GM12878 (cell line): ENCODE results near the gene APELA. TPM values are rescaled to one million over a fixed set of nuclear protein-coding genes. Genes with fewer than 3 reads are reported as not detected.

Experiments used
- ATAC-seq: fragments of 200-7000 bp; cut with Tn5 transposase; 3 replicates; pipeline ENCODE4 v1.9.1; 2020; ENCODE audit warnings: mild to moderate bottlenecking, moderate library complexity
- BruUV-seq: library from RNA; stranded (reverse); fragments of 400-500 nt; replicated peaks from 2 replicates; lab custom pipeline; 2021; lab: Mats Ljungman, UMichigan
- CTCF ChIA-PET: fragments of 300-600 bp; sonication (Branson Sonifier 250); formaldehyde crosslinking; extraction: SDS; loops from one replicate; lab custom pipeline; 2021; ENCODE audit warnings: inconsistent platforms; lab: Yijun Ruan, JAX
- POLR2A ChIA-PET: fragments of 350-600 bp; formaldehyde crosslinking; extraction: SDS; loops from one replicate; lab custom pipeline; 2021; ENCODE audit warnings: inconsistent platforms; lab: Charles Lee
- RAD21 ChIA-PET: fragments of 300-600 bp; sonication (Branson Sonifier 250); formaldehyde crosslinking; loops from one replicate; lab custom pipeline; 2023; ENCODE audit warnings: antibody characterized with exemption; ENCODE audit not compliant: unreplicated experiment; lab: Charles Lee
- SMC1A ChIA-PET: fragments of 300-600 bp; sonication (Branson Sonifier 250); formaldehyde crosslinking; loops from one replicate; lab custom pipeline; 2023; ENCODE audit not compliant: unreplicated experiment, uncharacterized antibody; lab: Charles Lee
- DNase-seq: peaks from one replicate; pipeline ENCODE4 v3.0.0-alpha.2; 2011; ENCODE audit warnings: low read depth, low spot score
- FAIRE-seq: peaks from 3 replicates; lab custom pipeline; 2011; peaks lifted over from hg19 to GRCh38; lab: Jason Lieb, UNC
- H2AFZ ChIP-seq: 2 replicates; pipeline ENCODE4 v1.6.0; 2011; ENCODE audit warnings: low read depth, low read length, control low read depth; ENCODE audit not compliant: control insufficient read depth
- H3K27ac ChIP-seq: 2 replicates; pipeline ENCODE4 v1.5.1; 2011; ENCODE audit warnings: control low read depth; ENCODE audit not compliant: control insufficient read depth, insufficient read depth
- H3K27me3 ChIP-seq, 2 experiments: replicated peaks in 1 of 2; 2 replicates each; pipeline versions ENCODE4 v1.6.0 to v1.6.1; 2011; ENCODE audit warnings: low read length in 1 of 2; ENCODE audit not compliant: control insufficient read depth in 2 of 2, insufficient read depth in 2 of 2
- H3K36me3 ChIP-seq, 2 experiments: 2 replicates each; pipeline ENCODE4 v1.5.1; 2011; ENCODE audit warnings: low read length in 1 of 2; ENCODE audit not compliant: control insufficient read depth in 2 of 2, insufficient read depth in 2 of 2
- H3K4me1 ChIP-seq: 2 replicates; pipeline ENCODE4 v1.6.1; 2011; ENCODE audit warnings: mild to moderate bottlenecking, low read length, moderate library complexity, mixed read lengths; ENCODE audit not compliant: control insufficient read depth, insufficient read depth
- H3K4me2 ChIP-seq: 2 replicates; pipeline ENCODE4 v1.6.0; 2011; ENCODE audit warnings: control low read depth; ENCODE audit not compliant: control insufficient read depth, insufficient read depth
- H3K4me3 ChIP-seq: fragments of 200-600 bp; sonication (generic); 2 replicates; pipeline ENCODE4 v1.5.1; 2016
- H3K79me2 ChIP-seq: 2 replicates; pipeline ENCODE4 v1.6.0; 2011; ENCODE audit warnings: low read length; ENCODE audit not compliant: control insufficient read depth, insufficient read depth
- H3K9ac ChIP-seq: 2 replicates; pipeline ENCODE4 v1.8.0; 2011; ENCODE audit warnings: low read length, control low read depth, mixed read lengths; ENCODE audit not compliant: control insufficient read depth, insufficient read depth
- H3K9me3 ChIP-seq: replicated peaks from 3 replicates; pipeline ENCODE4 v1.5.1; 2011; ENCODE audit warnings: mild to moderate bottlenecking, low read length; ENCODE audit not compliant: control insufficient read depth, insufficient read depth
- H4K20me1 ChIP-seq: 2 replicates; pipeline ENCODE4 v1.6.0; 2011; ENCODE audit not compliant: control insufficient read depth, insufficient read depth
- ETV6 ChIP-seq, 2 experiments: fragments of 450-650 bp in 1 of 2; IDR thresholded peaks in 1 of 2; conservative IDR thresholded peaks in 1 of 2; 2 replicates each; pipeline ENCODE4 v1.6.1; 2014; ENCODE audit warnings: antibody characterized with exemption in 1 of 2, borderline replicate concordance in 1 of 2, low read depth in 1 of 2, mild to moderate bottlenecking in 1 of 2, moderate library complexity in 1 of 2
- NR2C1 ChIP-seq: fragments of 450-650 bp; IDR thresholded peaks from 2 replicates; pipeline ENCODE4 v1.6.1; 2017; ENCODE audit warnings: antibody characterized with exemption, mild to moderate bottlenecking, moderate library complexity
- WGBS: methylation state at CpG from one replicate; pipeline ENCODE4 v1.1.6; 2016; ENCODE audit warnings: low lambda C conversion rate; ENCODE audit not compliant: insufficient replicate concordance, insufficient coverage; ENCODE audit errors: missing lambda C conversion rate; 5-methylcytosine and 5-hydroxymethylcytosine counted together
- in situ Hi-C: fragments of 300-500 bp; cut with MboI; formaldehyde crosslinking; loops from 9 replicates; pipeline ENCODE4 v1.14.3; 2018; ENCODE audit warnings: mixed read lengths
- intact Hi-C: fragments of 100-400 bp; cut with micrococcal nuclease; formaldehyde crosslinking; loops from one replicate; pipeline ENCODE4 v1.14.2; 2022; ENCODE audit not compliant: unreplicated experiment
- polyA plus RNA-seq, 11 experiments: library from polyadenylated mRNA; depleted of rRNA in 4 of 11; unstranded in 6 of 11; stranded (reverse) in 5 of 11; fragments of >200 nt; fragmentation: Nextera tagmentation in 4 of 11; fragmentation: Illumina TruSeq in 1 of 11; extraction: Ambion mirVana in 4 of 11; extraction: Trizol in 1 of 11; gene quantifications; 1 replicate in 1 of 11; 2 replicates in 10 of 11; pipeline versions ENCODE4 v1.2.1 to v1.2.3, GENCODE V29; 2011 to 2016; ENCODE audit warnings: inconsistent platforms in 2 of 11, missing spikeins in 2 of 11, low read depth in 1 of 11
- total RNA-seq, 4 experiments: library from RNA; depleted of rRNA in 3 of 4; stranded (reverse); fragments of >200 nt in 3 of 4; fragmentation: Illumina TruSeq in 1 of 4; extraction: Trizol in 1 of 4; gene quantifications; 2 replicates each; pipeline versions ENCODE4 v1.2.1 to v1.2.3, GENCODE V29; 2013 to 2021
- TF ChIP-seq, protein P1 (sequence below): IDR thresholded peaks from 2 replicates; pipeline ENCODE4 v1.6.1; 2012; ENCODE audit warnings: mild to moderate bottlenecking, low read depth, low read length

The APELA gene
- total and polyA plus RNA-seq, 10 of the 15 experiments (the other 5 are each of a cell fraction or from before 2014, with no cell fraction given), result 0.79 to 6.9 (median 1.2) TPM

DNA sequence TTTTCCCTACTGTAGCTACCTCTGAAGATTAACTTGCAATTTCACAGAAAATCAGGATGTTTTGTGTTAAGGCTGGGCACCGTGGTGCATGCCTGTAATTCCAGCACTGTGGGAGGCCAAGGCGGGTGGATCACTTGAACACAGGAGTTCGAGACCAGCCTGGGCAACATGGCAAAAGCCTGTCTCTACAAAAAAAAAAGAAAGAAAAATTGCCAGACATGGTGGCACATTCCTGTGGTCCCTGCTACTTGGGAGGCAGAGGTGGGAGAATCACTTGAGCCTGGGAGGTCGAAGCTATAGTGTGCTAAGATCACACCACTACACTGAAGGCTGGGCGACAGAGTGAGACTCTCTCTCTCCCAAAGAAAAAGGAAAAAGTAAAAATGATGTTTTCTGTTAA, 27.4 kb downstream of the APELA start:
- H3K9ac ChIP-seq, result no peak overlapping the region
- no peaks in the 10 kb centered on the region for H3K9me3 ChIP-seq
- ATAC-seq, result no peak

More for the DNA sequence above, 27.4 kb downstream of the APELA start:
- H3K27me3 ChIP-seq, result no peaks in the 10 kb centered on the region
- intact Hi-C loops (no loop called here), in situ Hi-C loops (no loop called here)
- H3K79me2 ChIP-seq, result no peaks in the 10 kb centered on the region
- BruUV-seq, result no TSS peak
- SMC1A ChIA-PET, result interaction anchor here (0.8 to 1.1 kb wide), 2 partner anchors 9 to 16 kb away, joined by 3 to 4 read pairs; no protein-coding TSS in a partner anchor
- no peak overlapping the region for H3K27ac ChIP-seq
- RAD21 ChIA-PET, result no interaction called here
- POLR2A ChIA-PET, result interaction anchor here (0.7 kb wide), 1 partner anchor 189 kb away, joined by 3 read pairs; no protein-coding TSS in a partner anchor
- H3K4me3 ChIP-seq, result no peak overlapping the region
- CTCF ChIA-PET, result interaction anchor here (1.2 to 1.9 kb wide), 3 partner anchors 9 to 34 kb away, joined by 3 to 4 read pairs (median 4); no protein-coding TSS in a partner anchor
- TF ChIP-seq NR2C1 (no peak), ETV6 (conservative IDR thresholded peaks at IDR 0.05 in 1 of 2, IDR thresholded peaks at IDR 0.05 in 1 of 2; ENCODE audit: borderline replicate concordance in 1 of 2, low read depth in 1 of 2) (no peak)
- TF ChIP-seq, protein P1, sequence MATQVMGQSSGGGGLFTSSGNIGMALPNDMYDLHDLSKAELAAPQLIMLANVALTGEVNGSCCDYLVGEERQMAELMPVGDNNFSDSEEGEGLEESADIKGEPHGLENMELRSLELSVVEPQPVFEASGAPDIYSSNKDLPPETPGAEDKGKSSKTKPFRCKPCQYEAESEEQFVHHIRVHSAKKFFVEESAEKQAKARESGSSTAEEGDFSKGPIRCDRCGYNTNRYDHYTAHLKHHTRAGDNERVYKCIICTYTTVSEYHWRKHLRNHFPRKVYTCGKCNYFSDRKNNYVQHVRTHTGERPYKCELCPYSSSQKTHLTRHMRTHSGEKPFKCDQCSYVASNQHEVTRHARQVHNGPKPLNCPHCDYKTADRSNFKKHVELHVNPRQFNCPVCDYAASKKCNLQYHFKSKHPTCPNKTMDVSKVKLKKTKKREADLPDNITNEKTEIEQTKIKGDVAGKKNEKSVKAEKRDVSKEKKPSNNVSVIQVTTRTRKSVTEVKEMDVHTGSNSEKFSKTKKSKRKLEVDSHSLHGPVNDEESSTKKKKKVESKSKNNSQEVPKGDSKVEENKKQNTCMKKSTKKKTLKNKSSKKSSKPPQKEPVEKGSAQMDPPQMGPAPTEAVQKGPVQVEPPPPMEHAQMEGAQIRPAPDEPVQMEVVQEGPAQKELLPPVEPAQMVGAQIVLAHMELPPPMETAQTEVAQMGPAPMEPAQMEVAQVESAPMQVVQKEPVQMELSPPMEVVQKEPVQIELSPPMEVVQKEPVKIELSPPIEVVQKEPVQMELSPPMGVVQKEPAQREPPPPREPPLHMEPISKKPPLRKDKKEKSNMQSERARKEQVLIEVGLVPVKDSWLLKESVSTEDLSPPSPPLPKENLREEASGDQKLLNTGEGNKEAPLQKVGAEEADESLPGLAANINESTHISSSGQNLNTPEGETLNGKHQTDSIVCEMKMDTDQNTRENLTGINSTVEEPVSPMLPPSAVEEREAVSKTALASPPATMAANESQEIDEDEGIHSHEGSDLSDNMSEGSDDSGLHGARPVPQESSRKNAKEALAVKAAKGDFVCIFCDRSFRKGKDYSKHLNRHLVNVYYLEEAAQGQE, result no peak
- no peaks in the 10 kb centered on the region for H3K36me3 ChIP-seq
- no peak overlapping the region for H2AFZ ChIP-seq
- no peaks in the 10 kb centered on the region for H4K20me1 ChIP-seq
- no peaks in the 10 kb centered on the region for H3K4me1 ChIP-seq
- DNase-seq (no peak), FAIRE-seq (no peak)
- 35% methylated on average over 5 of the region's 5 CpGs for WGBS
- H3K4me2 ChIP-seq, result no peak overlapping the region
